Peyer's patch (tissue), 4 donors: ENCODE measurements around the gene RTN4RL1.
"Not testable (repeated sequence)": the region's sequence is repeated elsewhere in the genome, so short reads cannot be mapped to it uniquely, and the experiment has no call there.

ENCODE experiments used
- POLR2A ChIP-seq, 2 donors: fragments of 450-650 bp; IDR thresholded peaks; one replicate each; pipeline ENCODE4 v1.5.1; 2017; ENCODE audit warnings: antibody characterized with exemption in 2 of 2, mild to moderate bottlenecking in 2 of 2, moderate library complexity in 2 of 2
- TF ChIP-seq, protein P1 (sequence below), 6 experiments: fragments of 450-650 bp in 4 of 6; fragments of 200-600 bp in 2 of 6; sonication (generic) in 1 of 6; IDR thresholded peaks; one replicate each; pipeline ENCODE4 v1.5.1; 2017 to 2019; ENCODE audit warnings: antibody characterized with exemption in 6 of 6, mild to moderate bottlenecking in 3 of 6, moderate library complexity in 1 of 6

DNA sequence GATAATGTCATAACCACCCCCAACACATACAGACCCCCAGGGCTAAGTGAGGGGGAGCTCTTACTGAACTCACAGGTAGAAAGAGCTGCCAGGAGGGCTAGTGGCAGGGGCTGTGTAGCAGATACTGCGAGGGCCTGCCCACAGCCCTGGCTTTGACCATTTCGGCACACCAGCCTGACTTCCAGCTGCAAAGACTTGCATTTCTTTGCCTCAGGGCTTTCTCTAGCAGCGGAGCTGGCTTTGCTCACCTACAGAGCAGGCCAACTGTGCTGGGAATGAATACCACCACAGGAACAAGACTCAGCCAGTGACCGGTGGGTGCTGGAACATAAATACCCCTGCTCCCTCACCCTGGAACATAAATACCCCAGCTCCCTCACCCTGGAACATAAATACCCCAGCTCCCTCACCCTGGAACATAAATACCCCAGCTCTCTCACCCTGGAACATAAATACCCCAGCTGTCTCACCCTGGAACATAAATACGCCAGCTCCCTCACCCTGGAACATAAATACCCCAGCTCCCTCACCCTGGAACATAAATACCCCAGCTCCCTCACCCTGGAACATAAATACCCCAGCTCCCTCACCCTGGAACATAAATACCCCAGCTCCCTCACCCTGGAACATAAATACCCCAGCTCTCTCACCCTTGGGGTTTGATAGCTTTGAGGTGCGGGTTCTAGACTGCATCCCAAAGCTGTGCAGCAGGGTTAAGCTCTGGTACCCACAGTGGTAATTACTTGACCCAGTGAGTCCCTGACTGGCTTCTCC, 11.7 kb downstream of the RTN4RL1 start:
- TF ChIP-seq, protein P1, sequence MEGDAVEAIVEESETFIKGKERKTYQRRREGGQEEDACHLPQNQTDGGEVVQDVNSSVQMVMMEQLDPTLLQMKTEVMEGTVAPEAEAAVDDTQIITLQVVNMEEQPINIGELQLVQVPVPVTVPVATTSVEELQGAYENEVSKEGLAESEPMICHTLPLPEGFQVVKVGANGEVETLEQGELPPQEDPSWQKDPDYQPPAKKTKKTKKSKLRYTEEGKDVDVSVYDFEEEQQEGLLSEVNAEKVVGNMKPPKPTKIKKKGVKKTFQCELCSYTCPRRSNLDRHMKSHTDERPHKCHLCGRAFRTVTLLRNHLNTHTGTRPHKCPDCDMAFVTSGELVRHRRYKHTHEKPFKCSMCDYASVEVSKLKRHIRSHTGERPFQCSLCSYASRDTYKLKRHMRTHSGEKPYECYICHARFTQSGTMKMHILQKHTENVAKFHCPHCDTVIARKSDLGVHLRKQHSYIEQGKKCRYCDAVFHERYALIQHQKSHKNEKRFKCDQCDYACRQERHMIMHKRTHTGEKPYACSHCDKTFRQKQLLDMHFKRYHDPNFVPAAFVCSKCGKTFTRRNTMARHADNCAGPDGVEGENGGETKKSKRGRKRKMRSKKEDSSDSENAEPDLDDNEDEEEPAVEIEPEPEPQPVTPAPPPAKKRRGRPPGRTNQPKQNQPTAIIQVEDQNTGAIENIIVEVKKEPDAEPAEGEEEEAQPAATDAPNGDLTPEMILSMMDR (IDR thresholded peaks at IDR 0.05) = not testable (repeated sequence)
- not testable (repeated sequence) for TF ChIP-seq POLR2A (IDR thresholded peaks at IDR 0.05)
